Lower leg skin (tissue), 4 donors: ENCODE data around the gene ZNF367. TPM values are rescaled to one million over a fixed set of nuclear protein-coding genes. Genes with fewer than 3 reads are reported as not detected.

Experiments
- DNase-seq, 2 donors: peaks; one replicate each; pipeline ENCODE4 v3.0.0-alpha.2; 2019; ENCODE audit warnings: low spot score in 2 of 2
- H3K4me3 ChIP-seq: fragments of 200-600 bp; sonication (generic); 2 replicates; pipeline ENCODE4 v1.5.1; 2017; ENCODE audit warnings: mild to moderate bottlenecking, low read depth; ENCODE audit not compliant: poor library complexity, severe bottlenecking
- CTCF ChIP-seq, 3 donors: fragments of 450-650 bp; IDR thresholded peaks; one replicate each; pipeline ENCODE4 v1.5.1; 2016; ENCODE audit warnings: antibody characterized with exemption in 3 of 3, mild to moderate bottlenecking in 3 of 3, moderate library complexity in 2 of 3
- POLR2A ChIP-seq, 2 donors: fragments of 450-650 bp; IDR thresholded peaks; one replicate each; pipeline ENCODE4 v1.6.1; 2016 to 2017; ENCODE audit warnings: antibody characterized with exemption in 2 of 2, mild to moderate bottlenecking in 1 of 2, moderate library complexity in 1 of 2
- WGBS, 2 donors: methylation state at CpG; one replicate each; pipeline ENCODE4 v1.1.5; 2018; 5-methylcytosine and 5-hydroxymethylcytosine counted together
- intact Hi-C: fragments of 100-400 bp; cut with DNase I; formaldehyde crosslinking; loops from one replicate; pipeline ENCODE4 v1.15.0; 2023; ENCODE audit warnings: low total_unique reads
- total RNA-seq, 4 donors: library from RNA; depleted of rRNA; stranded (reverse); fragments of >200 nt; gene quantifications; one replicate each; pipeline ENCODE4 v1.1.0, GENCODE V29; 2016

The ZNF367 gene
- total RNA-seq, 4 donors from 2014 or later, result 0.93 to 3.0 (median 1.8) TPM

GRCh38 chr9:96417051-96417586 lies 1.1 kb downstream of the ZNF367 start:
- WGBS, 2 donors, result 0% methylated on average over 17 to 26 of the region's 50 CpGs
- DNase-seq, result peak; percentile 86 to 98
- TF ChIP-seq POLR2A (IDR thresholded peaks at IDR 0.05) (no peak), CTCF (IDR thresholded peaks at IDR 0.05) (no peak)
- intact Hi-C loops, result no loop called here
- peak overlapping the region; percentile 39 for H3K4me3 ChIP-seq

- intact Hi-C loops, result no loop called here
- 32 to 35% methylated on average over 7 of the region's 7 CpGs for WGBS, 2 donors
- no peak overlapping the region for H3K4me3 ChIP-seq
- TF ChIP-seq POLR2A (IDR thresholded peaks at IDR 0.05) (no peak), CTCF (IDR thresholded peaks at IDR 0.05) (no peak)
- DNase-seq, result no peak
Measured at GRCh38 chr9:96413302-96414221, 4.6 kb downstream of the ZNF367 start.

- intact Hi-C loops, result no loop called here
- H3K4me3 ChIP-seq, result no peak overlapping the region
- DNase-seq, result no peak
- WGBS, 2 donors, result 86 to 89% methylated on average over 8 of the region's 8 CpGs
- no peak for TF ChIP-seq POLR2A (IDR thresholded peaks at IDR 0.05)
- TF ChIP-seq CTCF (IDR thresholded peaks at IDR 0.05), result no peak
Measured at GRCh38 chr9:96412174-96412913, 5.8 kb downstream of the ZNF367 start.

- intact Hi-C loops, result no loop called here
- DNase-seq, result no peak
Measured at GRCh38 chr9:96411129-96411838, 6.9 kb downstream of the ZNF367 start.

More at GRCh38 chr9:96411129-96411838, 6.9 kb downstream of the ZNF367 start:
- no peak overlapping the region for H3K4me3 ChIP-seq
- WGBS, 2 donors, result 87 to 92% methylated on average over 5 of the region's 5 CpGs
- TF ChIP-seq CTCF (IDR thresholded peaks at IDR 0.05), result no peak
- no peak for TF ChIP-seq POLR2A (IDR thresholded peaks at IDR 0.05)
